ENCODE data around the gene SIGLEC9.

- TF ChIP-seq CTCF (IDR thresholded peaks at IDR 0.05) (no peak), POLR2A (IDR thresholded peaks at IDR 0.05) (no peak)
Measured at GRCh38 chr19:51159656-51160055, 35.0 kb downstream of the SIGLEC9 start.
